ENCODE results near the gene RERGL.

RERGL gene

DNA sequence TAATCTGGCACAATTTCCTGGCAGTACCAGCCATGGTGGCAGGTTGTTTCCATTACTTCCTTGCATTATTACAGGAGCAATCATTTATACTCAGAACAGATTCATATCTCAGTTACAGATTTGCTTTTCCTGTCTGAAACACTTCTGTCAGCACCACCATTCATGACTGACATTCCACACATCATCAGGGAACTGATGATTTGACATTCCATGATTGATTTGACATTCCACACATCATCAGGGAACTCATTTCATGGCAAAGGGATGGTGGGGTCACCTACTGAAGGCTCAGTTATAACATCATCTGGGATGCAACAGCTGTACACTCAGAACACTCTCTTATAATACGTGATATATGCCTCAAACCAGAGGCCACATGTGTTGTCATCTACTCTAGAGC is 30.9 kb upstream of the RERGL start:
- Mint-ChIP-seq H3K27me3 (ENCODE audit: low read depth) (no peaks in the 10 kb centered on the region), H3K27ac (no peak overlapping the region), H3K4me1 (no peaks in the 10 kb centered on the region), H3K4me3 (no peak overlapping the region), H3K9me3 (peaks cover 11% of the 10 kb centered on the region), H3K36me3 (ENCODE audit: low read depth) (no peaks in the 10 kb centered on the region)
- TF ChIP-seq, protein P1, sequence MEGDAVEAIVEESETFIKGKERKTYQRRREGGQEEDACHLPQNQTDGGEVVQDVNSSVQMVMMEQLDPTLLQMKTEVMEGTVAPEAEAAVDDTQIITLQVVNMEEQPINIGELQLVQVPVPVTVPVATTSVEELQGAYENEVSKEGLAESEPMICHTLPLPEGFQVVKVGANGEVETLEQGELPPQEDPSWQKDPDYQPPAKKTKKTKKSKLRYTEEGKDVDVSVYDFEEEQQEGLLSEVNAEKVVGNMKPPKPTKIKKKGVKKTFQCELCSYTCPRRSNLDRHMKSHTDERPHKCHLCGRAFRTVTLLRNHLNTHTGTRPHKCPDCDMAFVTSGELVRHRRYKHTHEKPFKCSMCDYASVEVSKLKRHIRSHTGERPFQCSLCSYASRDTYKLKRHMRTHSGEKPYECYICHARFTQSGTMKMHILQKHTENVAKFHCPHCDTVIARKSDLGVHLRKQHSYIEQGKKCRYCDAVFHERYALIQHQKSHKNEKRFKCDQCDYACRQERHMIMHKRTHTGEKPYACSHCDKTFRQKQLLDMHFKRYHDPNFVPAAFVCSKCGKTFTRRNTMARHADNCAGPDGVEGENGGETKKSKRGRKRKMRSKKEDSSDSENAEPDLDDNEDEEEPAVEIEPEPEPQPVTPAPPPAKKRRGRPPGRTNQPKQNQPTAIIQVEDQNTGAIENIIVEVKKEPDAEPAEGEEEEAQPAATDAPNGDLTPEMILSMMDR (IDR thresholded peaks at IDR 0.05; ENCODE audit: unreplicated experiment in 3 of 3) = no peak

GRCh38 chr12:18108611-18109010 is 18.6 kb upstream of the RERGL start:
- Mint-ChIP-seq H3K4me1 (no peaks in the 10 kb centered on the region), H3K27ac (no peak overlapping the region), H3K36me3 (ENCODE audit: low read depth) (no peaks in the 10 kb centered on the region), H3K9me3 (no peaks in the 10 kb centered on the region), H3K4me3 (no peak overlapping the region), H3K27me3 (ENCODE audit: low read depth) (no peaks in the 10 kb centered on the region)
- TF ChIP-seq, protein P1 (IDR thresholded peaks at IDR 0.05; ENCODE audit: unreplicated experiment in 3 of 3) = no peak

GRCh38 chr12:18103624-18104023 is 13.6 kb upstream of the RERGL start:
- Mint-ChIP-seq H3K4me3 (no peak overlapping the region), H3K27ac (no peak overlapping the region), H3K36me3 (ENCODE audit: low read depth) (no peaks in the 10 kb centered on the region), H3K27me3 (ENCODE audit: low read depth) (no peaks in the 10 kb centered on the region), H3K4me1 (no peaks in the 10 kb centered on the region), H3K9me3 (no peaks in the 10 kb centered on the region)
- TF ChIP-seq, protein P1 (IDR thresholded peaks at IDR 0.05; ENCODE audit: unreplicated experiment in 3 of 3) = no peak

- Mint-ChIP-seq H3K4me1 (no peaks in the 10 kb centered on the region), H3K36me3 (ENCODE audit: low read depth) (no peaks in the 10 kb centered on the region), H3K27me3 (ENCODE audit: low read depth) (no peaks in the 10 kb centered on the region), H3K4me3 (no peak overlapping the region), H3K9me3 (no peaks in the 10 kb centered on the region), H3K27ac (no peak overlapping the region)
- TF ChIP-seq, protein P1 (IDR thresholded peaks at IDR 0.05; ENCODE audit: unreplicated experiment in 3 of 3) = no peak
These were observed 11.1 kb upstream of the RERGL start for GRCh38 chr12:18101043-18101442.

GRCh38 chr12:18084080-18084479 is 5.9 kb downstream of the RERGL start:
- H3K27me3 Mint-ChIP-seq (ENCODE audit: low read depth) = no peaks in the 10 kb centered on the region
- TF ChIP-seq, protein P1 (IDR thresholded peaks at IDR 0.05; ENCODE audit: unreplicated experiment in 3 of 3) = no peak
- no peak overlapping the region for H3K4me3 Mint-ChIP-seq
- no peaks in the 10 kb centered on the region for H3K36me3 Mint-ChIP-seq (ENCODE audit: low read depth)
- no peak overlapping the region for H3K27ac Mint-ChIP-seq
- no peaks in the 10 kb centered on the region for H3K9me3 Mint-ChIP-seq
- no peaks in the 10 kb centered on the region for H3K4me1 Mint-ChIP-seq

DNA sequence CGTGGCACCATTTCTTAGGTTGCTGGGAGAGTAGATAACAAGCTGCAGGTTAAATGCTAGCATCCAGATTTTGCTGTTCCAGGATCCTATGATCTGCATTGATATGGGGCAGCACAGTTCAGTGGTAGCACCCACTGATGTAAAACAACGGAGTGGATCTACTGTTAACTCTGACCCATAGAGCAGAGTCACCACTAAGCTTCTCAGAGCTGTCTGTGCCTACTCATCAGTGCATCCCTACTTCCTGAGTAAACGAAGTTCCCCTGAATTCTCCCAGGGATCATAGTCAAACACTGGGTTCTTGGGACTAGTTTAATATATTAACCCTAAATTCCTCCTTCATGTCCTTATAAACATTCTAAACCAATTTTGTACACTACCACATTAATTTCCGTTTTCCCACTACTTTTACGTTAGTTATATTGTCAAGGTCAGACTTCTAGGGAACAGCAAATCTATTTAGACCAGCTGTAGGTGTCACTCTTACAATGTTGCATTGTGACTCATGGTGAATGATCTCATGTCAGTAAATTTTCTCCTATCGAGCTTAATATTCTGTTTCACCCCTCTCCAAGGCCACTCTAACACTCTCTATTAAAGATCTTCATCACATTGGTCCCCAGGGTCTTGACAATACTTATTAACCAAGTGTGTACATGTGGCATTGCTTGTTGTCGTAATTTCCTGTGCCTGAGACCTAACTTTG is 10.3 kb downstream of the RERGL start:
- H3K9me3 Mint-ChIP-seq = no peaks in the 10 kb centered on the region
- TF ChIP-seq, protein P1 (IDR thresholded peaks at IDR 0.05; ENCODE audit: unreplicated experiment in 3 of 3) = no peak
- H3K4me1 Mint-ChIP-seq = no peaks in the 10 kb centered on the region
- no peak overlapping the region for H3K4me3 Mint-ChIP-seq
- H3K27me3 Mint-ChIP-seq (ENCODE audit: low read depth) = no peaks in the 10 kb centered on the region
- H3K27ac Mint-ChIP-seq = no peak overlapping the region
- no peaks in the 10 kb centered on the region for H3K36me3 Mint-ChIP-seq (ENCODE audit: low read depth)

Measured in nephron (organoid).